GM12878 (cell line): ENCODE data around the gene EHBP1. TPM values are rescaled to one million over a fixed set of nuclear protein-coding genes. Genes with fewer than 3 reads are reported as not detected.

Experiments used
- ASH2L ChIP-seq: fragments of 300-600, 200-600 bp; sonication (generic); IDR thresholded peaks from 2 replicates; pipeline ENCODE4 v1.6.1; 2017; ENCODE audit warnings: low read depth, mild to moderate bottlenecking, borderline replicate concordance
- BHLHE40 ChIP-seq, 2 experiments: fragments of 450-650 bp in 1 of 2; IDR thresholded peaks; 2 replicates each; pipeline ENCODE4 v1.6.1; 2011 to 2017; ENCODE audit warnings: low read depth in 2 of 2, borderline replicate concordance in 1 of 2, improper control_type of control experiment in 1 of 2, low read length in 1 of 2, mild to moderate bottlenecking in 1 of 2
- BRCA1 ChIP-seq: IDR thresholded peaks from 2 replicates; pipeline ENCODE4 v1.6.1; 2011; ENCODE audit warnings: low read depth, low read length, improper control_type of control experiment
- CBFB ChIP-seq: IDR thresholded peaks from 2 replicates; pipeline ENCODE4 v1.6.1; 2016; ENCODE audit warnings: antibody characterized with exemption, low read depth
- ETV6 ChIP-seq, 2 experiments: fragments of 450-650 bp in 1 of 2; IDR thresholded peaks in 1 of 2; conservative IDR thresholded peaks in 1 of 2; 2 replicates each; pipeline ENCODE4 v1.6.1; 2014; ENCODE audit warnings: antibody characterized with exemption in 1 of 2, borderline replicate concordance in 1 of 2, low read depth in 1 of 2, mild to moderate bottlenecking in 1 of 2, moderate library complexity in 1 of 2
- FOS ChIP-seq: IDR thresholded peaks from 3 replicates; pipeline ENCODE4 v1.6.1; 2011; ENCODE audit warnings: borderline replicate concordance; ENCODE audit not compliant: insufficient read length; ENCODE audit errors: extremely low read depth
- HDAC2 ChIP-seq: fragments of 200-600 bp; sonication (generic); IDR thresholded peaks from 2 replicates; pipeline ENCODE4 v1.6.1; 2017
- MEF2B ChIP-seq: fragments of 450-650 bp; IDR thresholded peaks from 2 replicates; pipeline ENCODE4 v1.6.1; 2018; ENCODE audit warnings: mild to moderate bottlenecking, moderate library complexity; ENCODE audit not compliant: partially characterized antibody, poor library complexity, severe bottlenecking
- PML ChIP-seq: IDR thresholded peaks from 2 replicates; pipeline ENCODE4 v1.6.1; 2012; ENCODE audit warnings: low read length, inconsistent platforms
- RELA ChIP-seq: fragments of 450-650 bp; IDR thresholded peaks from 2 replicates; pipeline ENCODE4 v1.8.0; 2014; ENCODE audit warnings: borderline replicate concordance; ENCODE audit not compliant: partially characterized antibody
- SIN3A ChIP-seq: IDR thresholded peaks from 2 replicates; pipeline ENCODE4 v1.6.1; 2012; ENCODE audit warnings: low read depth, low read length, improper control_type of control experiment
- SIX5 ChIP-seq: IDR thresholded peaks from 2 replicates; pipeline ENCODE4 v1.6.1; 2011; ENCODE audit warnings: mild to moderate bottlenecking, low read depth, low read length, moderate library complexity; ENCODE audit not compliant: severe bottlenecking
- SREBF1 ChIP-seq: IDR thresholded peaks from 2 replicates; pipeline ENCODE4 v1.6.1; 2012; ENCODE audit warnings: mild to moderate bottlenecking, low read length
- TAF1 ChIP-seq: IDR thresholded peaks from 2 replicates; pipeline ENCODE4 v1.6.1; 2011; ENCODE audit warnings: mild to moderate bottlenecking, low read depth, low read length, borderline replicate concordance
- polyA plus RNA-seq, 11 experiments: library from polyadenylated mRNA; depleted of rRNA in 4 of 11; unstranded in 6 of 11; stranded (reverse) in 5 of 11; fragments of >200 nt; fragmentation: Nextera tagmentation in 4 of 11; fragmentation: Illumina TruSeq in 1 of 11; extraction: Ambion mirVana in 4 of 11; extraction: Trizol in 1 of 11; gene quantifications; 1 replicate in 1 of 11; 2 replicates in 10 of 11; pipeline versions ENCODE4 v1.2.1 to v1.2.3, GENCODE V29; 2011 to 2016; ENCODE audit warnings: inconsistent platforms in 2 of 11, missing spikeins in 2 of 11, low read depth in 1 of 11
- total RNA-seq, 4 experiments: library from RNA; depleted of rRNA in 3 of 4; stranded (reverse); fragments of >200 nt in 3 of 4; fragmentation: Illumina TruSeq in 1 of 4; extraction: Trizol in 1 of 4; gene quantifications; 2 replicates each; pipeline versions ENCODE4 v1.2.1 to v1.2.3, GENCODE V29; 2013 to 2021
- TF ChIP-seq, protein P1 (sequence below): fragments of 450-650 bp; IDR thresholded peaks from 2 replicates; pipeline ENCODE4 v1.6.1; 2017; ENCODE audit warnings: mild to moderate bottlenecking, moderate library complexity
- TF ChIP-seq, protein P2 (sequence below): IDR thresholded peaks from 2 replicates; pipeline ENCODE4 v1.6.1; 2011; ENCODE audit warnings: low read depth, mild to moderate bottlenecking, low read length, moderate library complexity, borderline replicate concordance; ENCODE audit errors: extremely low read depth
- TF ChIP-seq, protein P3 (sequence below): fragments of 450-650 bp; IDR thresholded peaks from 2 replicates; pipeline ENCODE4 v1.6.1; 2016; ENCODE audit warnings: mild to moderate bottlenecking
- TF ChIP-seq, protein P4 (sequence below): IDR thresholded peaks from 2 replicates; pipeline ENCODE4 v1.6.1; 2012; ENCODE audit warnings: low read depth, low read length, improper control_type of control experiment
- TF ChIP-seq, protein P5 (sequence below): IDR thresholded peaks from 2 replicates; pipeline ENCODE4 v1.6.1; 2011; ENCODE audit warnings: low read depth, low read length, improper control_type of control experiment, borderline replicate concordance

Gene EHBP1
- total and polyA plus RNA-seq, 10 of the 15 experiments (the other 5 are each of a cell fraction or from before 2014, with no cell fraction given), result 5.7 to 26.1 (median 13.6) TPM

DNA sequence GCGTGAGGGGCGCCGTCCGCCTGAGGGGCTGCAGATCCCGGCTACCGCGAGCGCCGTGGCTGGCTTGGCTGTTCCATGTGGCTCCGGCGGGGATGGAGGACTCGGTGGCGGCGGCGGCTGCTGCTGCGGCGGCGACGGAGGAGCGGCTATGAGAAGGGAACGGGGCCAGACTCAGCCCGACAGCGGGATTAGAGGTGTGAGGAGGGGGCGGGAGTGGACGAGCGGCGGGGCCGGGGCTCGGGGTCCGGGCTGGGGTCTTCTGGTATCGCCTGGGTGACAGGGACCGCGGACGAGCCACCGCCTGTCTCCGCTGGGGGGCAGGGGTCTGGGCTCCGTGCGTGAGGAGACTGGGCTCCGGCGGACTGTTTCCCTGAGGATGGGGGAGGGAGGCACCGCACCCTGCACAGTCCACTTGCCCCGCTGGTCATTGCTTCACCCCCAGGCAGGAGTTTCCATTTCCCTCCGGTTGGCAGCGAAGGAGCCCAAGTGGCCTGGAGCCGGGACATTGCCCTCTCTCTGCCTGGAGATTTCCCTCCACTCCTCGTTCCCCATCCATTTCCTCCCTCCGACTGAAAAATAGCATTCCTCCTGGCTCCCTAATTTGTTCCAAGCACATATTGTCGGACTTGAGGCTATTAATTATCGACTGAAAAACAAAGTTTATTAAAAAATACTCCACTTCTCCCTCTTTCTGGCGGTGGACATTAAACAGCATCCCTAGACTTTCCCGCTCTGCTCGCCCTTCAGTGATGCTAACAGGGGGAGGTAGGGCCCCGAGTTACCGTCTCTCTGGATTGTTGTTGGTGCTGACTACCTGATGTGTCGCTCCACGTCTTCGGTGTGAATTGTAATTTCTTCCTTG is 577 bp downstream of the EHBP1 start (continued):
- TF ChIP-seq, protein P1, sequence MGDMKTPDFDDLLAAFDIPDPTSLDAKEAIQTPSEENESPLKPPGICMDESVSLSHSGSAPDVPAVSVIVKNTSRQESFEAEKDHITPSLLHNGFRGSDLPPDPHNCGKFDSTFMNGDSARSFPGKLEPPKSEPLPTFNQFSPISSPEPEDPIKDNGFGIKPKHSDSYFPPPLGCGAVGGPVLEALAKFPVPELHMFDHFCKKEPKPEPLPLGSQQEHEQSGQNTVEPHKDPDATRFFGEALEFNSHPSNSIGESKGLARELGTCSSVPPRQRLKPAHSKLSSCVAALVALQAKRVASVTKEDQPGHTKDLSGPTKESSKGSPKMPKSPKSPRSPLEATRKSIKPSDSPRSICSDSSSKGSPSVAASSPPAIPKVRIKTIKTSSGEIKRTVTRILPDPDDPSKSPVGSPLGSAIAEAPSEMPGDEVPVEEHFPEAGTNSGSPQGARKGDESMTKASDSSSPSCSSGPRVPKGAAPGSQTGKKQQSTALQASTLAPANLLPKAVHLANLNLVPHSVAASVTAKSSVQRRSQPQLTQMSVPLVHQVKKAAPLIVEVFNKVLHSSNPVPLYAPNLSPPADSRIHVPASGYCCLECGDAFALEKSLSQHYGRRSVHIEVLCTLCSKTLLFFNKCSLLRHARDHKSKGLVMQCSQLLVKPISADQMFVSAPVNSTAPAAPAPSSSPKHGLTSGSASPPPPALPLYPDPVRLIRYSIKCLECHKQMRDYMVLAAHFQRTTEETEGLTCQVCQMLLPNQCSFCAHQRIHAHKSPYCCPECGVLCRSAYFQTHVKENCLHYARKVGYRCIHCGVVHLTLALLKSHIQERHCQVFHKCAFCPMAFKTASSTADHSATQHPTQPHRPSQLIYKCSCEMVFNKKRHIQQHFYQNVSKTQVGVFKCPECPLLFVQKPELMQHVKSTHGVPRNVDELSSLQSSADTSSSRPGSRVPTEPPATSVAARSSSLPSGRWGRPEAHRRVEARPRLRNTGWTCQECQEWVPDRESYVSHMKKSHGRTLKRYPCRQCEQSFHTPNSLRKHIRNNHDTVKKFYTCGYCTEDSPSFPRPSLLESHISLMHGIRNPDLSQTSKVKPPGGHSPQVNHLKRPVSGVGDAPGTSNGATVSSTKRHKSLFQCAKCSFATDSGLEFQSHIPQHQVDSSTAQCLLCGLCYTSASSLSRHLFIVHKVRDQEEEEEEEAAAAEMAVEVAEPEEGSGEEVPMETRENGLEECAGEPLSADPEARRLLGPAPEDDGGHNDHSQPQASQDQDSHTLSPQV, result no peak
- TF ChIP-seq MEF2B (peak; percentile 30), ETV6 (conservative IDR thresholded peaks at IDR 0.05 in 1 of 2, IDR thresholded peaks at IDR 0.05 in 1 of 2; ENCODE audit: borderline replicate concordance in 1 of 2, low read depth in 1 of 2) (no peak), CBFB (no peak), BRCA1 (no peak), HDAC2 (no peak), ASH2L (no peak), PML (no peak), RELA (no peak), SIN3A (0 out of 2 replicates have a peak, but pooled peaks have one; percentile 55), BHLHE40 (IDR thresholded peaks at IDR 0.05; ENCODE audit: borderline replicate concordance in 1 of 2, low read depth in 2 of 2, low read length in 1 of 2) (0 out of 4 replicates have a peak, but pooled peaks of 1 of the 2 experiments have one; percentile 13), TAF1 (no peak), FOS (no peak), SIX5 (no peak), SREBF1 (no peak)
- TF ChIP-seq, protein P2, sequence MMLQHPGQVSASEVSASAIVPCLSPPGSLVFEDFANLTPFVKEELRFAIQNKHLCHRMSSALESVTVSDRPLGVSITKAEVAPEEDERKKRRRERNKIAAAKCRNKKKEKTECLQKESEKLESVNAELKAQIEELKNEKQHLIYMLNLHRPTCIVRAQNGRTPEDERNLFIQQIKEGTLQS, result no peak
- TF ChIP-seq, protein P3, sequence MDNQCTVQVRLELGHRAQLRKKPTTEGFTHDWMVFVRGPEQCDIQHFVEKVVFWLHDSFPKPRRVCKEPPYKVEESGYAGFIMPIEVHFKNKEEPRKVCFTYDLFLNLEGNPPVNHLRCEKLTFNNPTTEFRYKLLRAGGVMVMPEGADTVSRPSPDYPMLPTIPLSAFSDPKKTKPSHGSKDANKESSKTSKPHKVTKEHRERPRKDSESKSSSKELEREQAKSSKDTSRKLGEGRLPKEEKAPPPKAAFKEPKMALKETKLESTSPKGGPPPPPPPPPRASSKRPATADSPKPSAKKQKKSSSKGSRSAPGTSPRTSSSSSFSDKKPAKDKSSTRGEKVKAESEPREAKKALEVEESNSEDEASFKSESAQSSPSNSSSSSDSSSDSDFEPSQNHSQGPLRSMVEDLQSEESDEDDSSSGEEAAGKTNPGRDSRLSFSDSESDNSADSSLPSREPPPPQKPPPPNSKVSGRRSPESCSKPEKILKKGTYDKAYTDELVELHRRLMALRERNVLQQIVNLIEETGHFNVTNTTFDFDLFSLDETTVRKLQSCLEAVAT, result peak; percentile 72
- TF ChIP-seq, protein P4, sequence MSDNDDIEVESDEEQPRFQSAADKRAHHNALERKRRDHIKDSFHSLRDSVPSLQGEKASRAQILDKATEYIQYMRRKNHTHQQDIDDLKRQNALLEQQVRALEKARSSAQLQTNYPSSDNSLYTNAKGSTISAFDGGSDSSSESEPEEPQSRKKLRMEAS, result no peak
- TF ChIP-seq, protein P5, sequence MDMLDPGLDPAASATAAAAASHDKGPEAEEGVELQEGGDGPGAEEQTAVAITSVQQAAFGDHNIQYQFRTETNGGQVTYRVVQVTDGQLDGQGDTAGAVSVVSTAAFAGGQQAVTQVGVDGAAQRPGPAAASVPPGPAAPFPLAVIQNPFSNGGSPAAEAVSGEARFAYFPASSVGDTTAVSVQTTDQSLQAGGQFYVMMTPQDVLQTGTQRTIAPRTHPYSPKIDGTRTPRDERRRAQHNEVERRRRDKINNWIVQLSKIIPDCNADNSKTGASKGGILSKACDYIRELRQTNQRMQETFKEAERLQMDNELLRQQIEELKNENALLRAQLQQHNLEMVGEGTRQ, result no peak
